GM19238 (cell line): ENCODE data around the gene PDCD6IP.
"Not testable (repeated sequence)": the region's sequence is repeated elsewhere in the genome, so short reads cannot be mapped to it uniquely, and the experiment has no call there.

Experiments used
- DNase-seq: peaks from one replicate; pipeline ENCODE4 v3.0.0; 2011; ENCODE audit warnings: low spot score; ENCODE audit not compliant: insufficient read length

The PDCD6IP gene, protein sequence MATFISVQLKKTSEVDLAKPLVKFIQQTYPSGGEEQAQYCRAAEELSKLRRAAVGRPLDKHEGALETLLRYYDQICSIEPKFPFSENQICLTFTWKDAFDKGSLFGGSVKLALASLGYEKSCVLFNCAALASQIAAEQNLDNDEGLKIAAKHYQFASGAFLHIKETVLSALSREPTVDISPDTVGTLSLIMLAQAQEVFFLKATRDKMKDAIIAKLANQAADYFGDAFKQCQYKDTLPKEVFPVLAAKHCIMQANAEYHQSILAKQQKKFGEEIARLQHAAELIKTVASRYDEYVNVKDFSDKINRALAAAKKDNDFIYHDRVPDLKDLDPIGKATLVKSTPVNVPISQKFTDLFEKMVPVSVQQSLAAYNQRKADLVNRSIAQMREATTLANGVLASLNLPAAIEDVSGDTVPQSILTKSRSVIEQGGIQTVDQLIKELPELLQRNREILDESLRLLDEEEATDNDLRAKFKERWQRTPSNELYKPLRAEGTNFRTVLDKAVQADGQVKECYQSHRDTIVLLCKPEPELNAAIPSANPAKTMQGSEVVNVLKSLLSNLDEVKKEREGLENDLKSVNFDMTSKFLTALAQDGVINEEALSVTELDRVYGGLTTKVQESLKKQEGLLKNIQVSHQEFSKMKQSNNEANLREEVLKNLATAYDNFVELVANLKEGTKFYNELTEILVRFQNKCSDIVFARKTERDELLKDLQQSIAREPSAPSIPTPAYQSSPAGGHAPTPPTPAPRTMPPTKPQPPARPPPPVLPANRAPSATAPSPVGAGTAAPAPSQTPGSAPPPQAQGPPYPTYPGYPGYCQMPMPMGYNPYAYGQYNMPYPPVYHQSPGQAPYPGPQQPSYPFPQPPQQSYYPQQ

DNA sequence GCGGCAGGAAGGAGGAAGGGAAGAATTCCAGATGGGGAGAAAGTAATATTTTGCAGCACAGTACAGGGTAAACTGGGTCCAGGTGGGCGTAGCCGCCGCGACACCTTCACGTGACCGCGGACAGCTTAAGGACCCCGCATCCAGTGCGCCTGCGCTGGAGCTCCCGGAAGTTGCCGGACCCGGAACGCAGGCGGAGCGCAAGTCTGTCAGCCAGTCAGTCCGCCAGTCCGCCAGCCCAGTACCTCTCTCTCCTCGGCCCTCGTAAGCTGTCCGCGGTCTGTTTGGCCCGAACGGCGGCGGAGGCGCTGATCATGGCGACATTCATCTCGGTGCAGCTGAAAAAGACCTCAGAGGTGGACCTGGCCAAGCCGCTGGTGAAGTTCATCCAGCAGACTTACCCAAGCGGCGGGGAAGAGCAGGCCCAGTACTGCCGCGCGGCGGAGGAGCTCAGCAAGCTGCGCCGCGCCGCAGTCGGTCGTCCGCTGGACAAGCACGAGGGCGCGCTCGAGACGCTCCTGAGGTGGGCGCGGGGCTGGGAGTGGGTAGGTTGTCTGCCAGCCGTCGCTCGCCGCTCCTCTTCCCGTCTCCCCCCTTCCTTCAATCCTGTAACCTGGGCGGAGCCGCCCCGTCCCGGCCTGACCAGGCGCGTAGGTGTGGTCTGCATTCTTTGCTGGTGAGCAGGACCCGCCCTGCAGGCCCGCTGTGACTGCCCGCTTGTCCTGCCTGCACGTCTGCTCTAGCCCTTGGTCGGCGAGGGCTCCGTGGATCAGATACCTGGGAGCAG is at the start of gene PDCD6IP:
Gene PDCD6IP (plus strand): TSS at position 213 of the 784 bp plus-strand sequence. CDS start 99 bp downstream, at position 312.
- DNase-seq = peak; percentile 80

DNA sequence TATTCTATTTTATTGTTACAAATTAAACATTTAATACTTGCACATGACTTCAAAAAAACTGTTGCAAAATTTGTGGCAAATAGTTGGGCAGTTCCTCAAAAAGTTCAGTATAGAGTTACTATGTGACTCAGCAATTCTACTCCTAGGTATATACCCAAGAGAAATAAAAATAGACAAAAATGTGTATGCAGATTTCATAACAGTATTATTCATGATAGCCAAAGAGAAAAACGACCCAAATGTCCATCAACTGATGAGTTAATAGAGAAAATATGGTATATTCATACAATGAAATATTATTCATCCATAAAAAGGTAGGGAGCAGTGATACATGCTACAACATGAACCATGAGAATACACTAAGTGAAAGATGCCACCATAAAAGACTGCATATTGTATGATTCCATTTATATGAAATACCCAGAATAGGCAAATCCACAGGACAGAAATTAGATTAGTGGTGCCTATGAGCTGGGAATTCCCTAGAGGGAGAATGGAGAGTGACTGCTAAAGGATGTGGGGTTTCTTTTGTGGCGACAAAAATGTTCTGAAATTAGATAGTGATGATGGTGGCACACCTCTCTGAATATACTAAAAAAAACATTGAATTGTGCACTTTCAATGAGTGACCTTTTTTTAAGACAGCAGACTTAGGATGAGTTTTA is 48.8 kb upstream of the PDCD6IP start:
- no peak for DNase-seq

DNA sequence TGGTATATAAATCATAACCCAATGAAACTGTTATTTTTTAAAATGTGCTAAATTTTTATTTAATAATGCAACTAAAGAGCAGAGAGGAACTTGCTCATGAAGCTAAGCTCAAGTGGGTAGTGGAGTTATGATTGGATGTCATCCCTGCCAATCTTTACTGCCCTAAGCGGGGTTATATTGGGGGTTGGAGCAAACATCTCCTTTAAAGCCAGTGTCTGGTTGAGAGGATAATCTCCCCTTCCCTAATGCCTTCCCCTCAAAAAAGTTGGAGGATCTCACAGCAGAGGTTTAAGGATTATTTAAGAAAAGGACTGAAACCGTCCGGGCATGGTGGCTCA is 48.2 kb upstream of the PDCD6IP start:
- no peak for DNase-seq

DNA sequence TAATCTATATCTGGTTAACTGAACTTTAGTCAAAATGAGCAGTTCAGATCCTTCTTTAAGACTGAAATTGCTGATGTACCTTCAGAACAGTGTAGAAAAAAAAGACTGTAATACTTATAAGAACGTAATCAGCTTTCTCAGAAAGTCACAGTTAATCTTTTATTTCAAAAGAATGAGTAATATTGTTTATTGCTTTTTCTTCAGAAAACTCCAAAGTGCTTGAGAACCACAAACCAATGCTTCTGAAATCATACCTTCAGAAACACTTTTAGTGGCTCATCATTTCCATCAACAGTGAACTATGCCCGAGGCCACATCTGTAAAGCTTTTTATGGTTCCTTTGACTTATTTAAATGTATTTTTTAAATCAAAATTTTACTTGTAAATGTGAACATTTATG is 47.1 kb upstream of the PDCD6IP start:
- no peak for DNase-seq

- DNase-seq = not testable (repeated sequence)
Observed at GRCh38 chr3:33754391-33754790, 44.0 kb upstream of the PDCD6IP start.

DNA sequence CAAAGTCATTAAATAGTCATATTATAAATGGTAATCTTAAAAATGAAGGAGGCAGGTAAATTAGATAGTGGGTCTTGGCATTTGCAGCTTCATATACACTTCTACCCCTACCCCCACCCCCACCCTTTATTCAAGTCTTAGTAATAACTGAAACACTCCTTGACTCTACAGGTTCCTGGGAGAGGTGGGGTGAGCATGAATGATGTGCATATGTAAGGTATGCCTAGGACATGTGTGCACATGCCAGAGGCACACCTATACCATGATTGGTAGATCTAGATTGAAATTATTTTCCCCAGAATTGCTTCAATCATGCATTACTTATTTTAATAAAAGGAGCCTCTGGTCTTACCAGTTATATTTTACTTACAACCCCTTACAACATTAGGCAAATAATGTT is 40.1 kb upstream of the PDCD6IP start:
- no peak for DNase-seq

DNA sequence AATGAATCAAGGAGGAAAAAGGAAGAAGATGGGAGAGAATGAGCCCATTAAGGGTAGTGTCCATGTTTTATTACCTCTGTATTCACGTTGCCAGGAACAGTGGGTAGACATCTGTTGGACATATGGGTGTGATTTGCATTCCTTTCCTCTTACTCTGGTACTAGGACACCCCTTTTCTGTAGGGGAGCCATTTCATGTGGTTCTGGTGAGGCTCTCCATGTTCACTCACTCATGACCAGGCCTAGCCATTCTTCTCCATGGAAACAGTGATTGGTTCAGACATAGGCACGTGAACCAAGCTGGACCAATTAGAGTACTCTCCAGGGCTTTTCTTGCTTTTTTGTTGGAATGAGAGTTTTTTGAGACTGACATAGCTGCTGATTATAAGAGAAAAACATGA is 39.6 kb upstream of the PDCD6IP start:
- no peak for DNase-seq

- DNase-seq = no peak
Observed at GRCh38 chr3:33768578-33769330, 29.7 kb upstream of the PDCD6IP start.

DNA sequence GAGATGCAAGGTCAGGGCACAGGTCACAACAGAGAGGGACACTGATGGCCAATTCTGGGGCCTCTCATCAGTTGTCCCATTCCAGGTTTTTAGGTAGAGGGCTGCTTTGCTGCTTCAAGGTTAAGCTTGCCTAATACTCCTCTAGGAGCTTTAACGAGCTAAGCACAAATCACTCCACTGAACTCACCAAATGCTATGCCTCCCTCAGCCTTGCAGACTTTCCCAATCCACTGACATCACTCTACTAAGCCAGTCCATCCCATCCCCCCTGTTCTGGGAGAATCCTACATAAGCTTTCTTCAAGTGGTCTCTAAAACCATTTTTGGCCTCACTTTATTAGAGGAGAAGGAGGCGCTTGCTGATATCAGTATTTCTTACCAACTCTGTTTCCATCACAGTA is 24.8 kb upstream of the PDCD6IP start:
- no peak for DNase-seq

DNA sequence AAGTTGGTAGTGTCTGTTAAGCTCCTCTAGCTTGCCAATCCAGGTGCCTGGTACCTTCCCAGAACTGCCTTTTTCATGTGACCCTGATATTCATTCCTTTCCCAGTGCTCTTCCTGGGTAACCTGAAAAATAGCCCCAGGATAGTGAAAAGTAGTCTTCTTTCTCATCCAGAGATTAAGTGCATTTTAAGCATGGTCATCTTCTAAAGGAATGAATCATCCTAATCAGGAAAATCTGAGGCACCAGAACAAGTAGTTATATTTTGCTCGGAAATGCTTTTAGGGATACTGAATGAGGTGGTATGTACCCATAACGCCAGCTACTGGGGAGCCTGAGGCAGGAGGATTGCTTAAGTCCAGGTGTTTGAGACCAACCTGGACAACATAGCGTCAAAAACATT is 23.1 kb upstream of the PDCD6IP start:
- DNase-seq = no peak

DNA sequence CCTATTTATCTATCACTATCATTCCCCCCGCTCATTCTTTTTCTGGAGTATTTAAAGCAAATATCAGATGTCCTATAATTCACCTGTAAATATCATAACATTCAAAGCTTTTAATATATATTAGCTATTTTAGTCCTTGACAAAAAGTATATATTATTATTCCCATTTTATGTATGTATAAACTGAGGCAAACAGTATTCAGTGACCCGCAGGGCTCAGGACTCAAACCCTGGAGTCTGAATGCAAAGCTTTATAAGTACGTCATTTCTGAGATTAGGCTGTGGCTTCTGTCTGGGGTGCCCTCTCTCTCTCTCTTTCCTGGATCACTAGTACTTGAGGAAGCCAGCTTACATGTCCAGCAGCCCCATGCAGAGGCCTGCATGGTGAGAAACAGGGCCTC is 20.4 kb upstream of the PDCD6IP start:
- no peak for DNase-seq

- no peak for DNase-seq
Observed at GRCh38 chr3:33779751-33780150, 18.7 kb upstream of the PDCD6IP start.

DNA sequence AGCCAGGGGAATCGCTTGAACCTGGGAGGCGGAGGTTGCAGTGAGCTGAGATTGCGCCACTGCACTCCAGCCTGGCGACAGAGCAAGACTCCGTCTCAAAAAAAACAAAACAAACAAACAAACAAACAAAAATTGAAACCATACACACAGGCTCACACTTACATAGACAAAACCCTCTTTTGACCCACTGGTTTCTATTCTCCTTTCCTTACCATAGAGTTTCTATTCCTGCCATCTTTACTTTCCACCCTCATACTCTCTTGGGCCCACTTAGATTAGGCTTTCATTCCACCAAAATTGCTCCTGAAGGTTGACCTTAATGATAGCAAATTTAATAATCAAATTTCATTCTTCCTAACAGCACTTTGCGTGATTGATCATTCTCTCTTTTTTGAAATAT is 17.0 kb upstream of the PDCD6IP start:
- not testable (repeated sequence) for DNase-seq

DNA sequence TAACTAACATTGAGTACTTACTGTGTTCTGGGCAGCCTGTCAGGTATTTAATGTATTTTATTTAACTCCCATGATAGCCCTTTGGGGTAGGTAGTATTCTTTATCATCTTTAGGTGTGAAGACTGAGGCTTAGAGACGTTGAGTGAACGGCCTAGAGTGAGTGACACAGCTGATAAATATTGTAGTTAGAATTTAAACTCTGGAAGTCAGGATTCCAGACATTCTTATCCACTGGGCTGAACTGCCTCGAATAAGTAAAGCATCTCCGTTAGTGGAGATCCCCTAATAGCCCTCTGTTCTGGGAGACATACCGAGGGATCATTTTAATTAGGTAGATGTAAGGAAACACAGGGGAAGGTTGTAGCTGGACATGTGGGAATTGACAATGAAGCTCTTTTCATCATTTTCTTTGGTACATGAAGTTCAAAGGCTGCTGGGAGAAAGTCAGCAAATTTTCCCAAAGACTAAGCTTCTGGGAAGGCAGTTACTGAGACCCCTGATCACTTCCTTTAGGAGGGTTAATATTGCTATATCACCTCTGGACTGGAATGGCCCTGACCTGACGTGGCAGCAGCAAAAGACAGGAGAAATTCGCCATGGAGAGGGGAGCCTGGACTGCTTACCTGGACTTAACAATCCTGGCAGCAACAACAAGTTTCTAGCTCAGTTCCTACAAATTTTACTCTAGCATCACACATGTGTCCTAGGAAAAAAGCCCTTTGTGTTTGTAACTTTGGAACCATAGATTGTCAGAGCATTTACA is 11.7 kb upstream of the PDCD6IP start:
- DNase-seq = no peak

GRCh38 chr3:33787328-33788009 is 11.0 kb upstream of the PDCD6IP start:
- DNase-seq = peak; percentile 27

- DNase-seq = no peak
Observed at GRCh38 chr3:33789183-33789954, 9.1 kb upstream of the PDCD6IP start.

GRCh38 chr3:33790091-33790490 is 8.3 kb upstream of the PDCD6IP start:
- no peak for DNase-seq

GRCh38 chr3:33791477-33792166 is 6.8 kb upstream of the PDCD6IP start:
- DNase-seq = no peak
